Liver (tissue), 9 donors: ENCODE data around the gene ATP7B. TPM values are rescaled to one million over a fixed set of nuclear protein-coding genes. Genes with fewer than 3 reads are reported as not detected.

ENCODE experiments used
- DNase-seq: peaks from one replicate; pipeline ENCODE4 v3.0.0-alpha.2; 2017; ENCODE audit warnings: low spot score
- H3K27ac ChIP-seq, 2 donors: one replicate each; pipeline ENCODE4 v1.7.0; 2013; ENCODE audit warnings: inconsistent platforms in 2 of 2, low read length in 2 of 2, control low read depth in 1 of 2, low read depth in 1 of 2, mild to moderate bottlenecking in 1 of 2
- H3K27me3 ChIP-seq, 4 donors: one replicate each; pipeline versions ENCODE4 v1.6.1 to v1.7.0; 2013; ENCODE audit warnings: low read length in 3 of 4, inconsistent platforms in 1 of 4, mild to moderate bottlenecking in 1 of 4, moderate library complexity in 1 of 4; ENCODE audit not compliant: control insufficient read depth in 4 of 4, insufficient read depth in 4 of 4
- H3K36me3 ChIP-seq, 4 donors: one replicate each; pipeline versions ENCODE4 v1.6.1 to v1.7.0; 2013; ENCODE audit warnings: low read length in 3 of 4, mild to moderate bottlenecking in 3 of 4, low read depth in 1 of 4, moderate library complexity in 1 of 4; ENCODE audit not compliant: control insufficient read depth in 4 of 4, insufficient read depth in 3 of 4
- H3K4me1 ChIP-seq, 4 donors: one replicate each; pipeline versions ENCODE4 v1.6.1 to v1.7.0; 2013; ENCODE audit warnings: low read length in 3 of 4, mild to moderate bottlenecking in 3 of 4, moderate library complexity in 1 of 4; ENCODE audit not compliant: control insufficient read depth in 4 of 4, insufficient read depth in 4 of 4
- H3K4me3 ChIP-seq, 3 donors: one replicate each; pipeline versions ENCODE4 v1.6.1 to v1.7.0; 2013; ENCODE audit warnings: low read length in 3 of 3, control low read depth in 1 of 3, low read depth in 1 of 3, mild to moderate bottlenecking in 1 of 3
- H3K9ac ChIP-seq, 2 donors: one replicate each; pipeline ENCODE4 v1.7.0; 2013; ENCODE audit warnings: low read length in 2 of 2, mild to moderate bottlenecking in 2 of 2, moderate library complexity in 2 of 2, control low read depth in 1 of 2, low read depth in 1 of 2
- H3K9me3 ChIP-seq, 4 donors: one replicate each; pipeline versions ENCODE4 v1.6.1 to v1.7.0; 2013; ENCODE audit warnings: low read length in 3 of 4; ENCODE audit not compliant: control insufficient read depth in 4 of 4
- ATF3 ChIP-seq: IDR thresholded peaks from 2 replicates; pipeline ENCODE4 v1.6.1; 2016; ENCODE audit warnings: antibody characterized with exemption
- CTCF ChIP-seq: fragments of 150-350 bp; IDR thresholded peaks from 2 replicates; pipeline ENCODE4 v1.5.1; 2017; ENCODE audit warnings: improper control_type of control experiment, low read depth, low read length; ENCODE audit not compliant: missing input control
- EGR1 ChIP-seq, 2 donors: IDR thresholded peaks; 2 replicates each; pipeline ENCODE4 v1.6.1; 2016 to 2018; ENCODE audit warnings: antibody characterized with exemption in 2 of 2, low read depth in 2 of 2
- FOXA1 ChIP-seq: IDR thresholded peaks from 2 replicates; pipeline ENCODE4 v1.6.1; 2016; ENCODE audit warnings: antibody characterized with exemption
- FOXA2 ChIP-seq: IDR thresholded peaks from 2 replicates; pipeline ENCODE4 v1.6.1; 2016; ENCODE audit warnings: antibody characterized with exemption
- GABPA ChIP-seq, 2 donors: IDR thresholded peaks in 1 of 2; conservative IDR thresholded peaks in 1 of 2; 2 replicates each; pipeline ENCODE4 v1.6.1; 2016; ENCODE audit warnings: antibody characterized with exemption in 2 of 2, mild to moderate bottlenecking in 1 of 2, moderate library complexity in 1 of 2
- HNF4A ChIP-seq, 2 donors: conservative IDR thresholded peaks; 2 replicates each; pipeline ENCODE4 v1.6.1; 2016; ENCODE audit warnings: antibody characterized with exemption in 2 of 2, mild to moderate bottlenecking in 2 of 2
- JUND ChIP-seq, 2 donors: IDR thresholded peaks; 2 replicates each; pipeline ENCODE4 v1.6.1; 2016; ENCODE audit warnings: antibody characterized with exemption in 2 of 2
- MAX ChIP-seq: IDR thresholded peaks from 2 replicates; pipeline ENCODE4 v1.6.1; 2016; ENCODE audit warnings: antibody characterized with exemption
- NR2F2 ChIP-seq: IDR thresholded peaks from 2 replicates; pipeline ENCODE4 v1.6.1; 2016; ENCODE audit warnings: antibody characterized with exemption
- RAD21 ChIP-seq, 2 donors: IDR thresholded peaks; 2 replicates each; pipeline ENCODE4 v1.6.1; 2016; ENCODE audit warnings: antibody characterized with exemption in 2 of 2, mild to moderate bottlenecking in 2 of 2
- RXRA ChIP-seq, 2 donors: IDR thresholded peaks; 2 replicates each; pipeline ENCODE4 v1.6.1; 2017 to 2018; ENCODE audit warnings: antibody characterized with exemption in 2 of 2, mild to moderate bottlenecking in 1 of 2
- SP1 ChIP-seq: IDR thresholded peaks from 2 replicates; pipeline ENCODE4 v1.6.1; 2018; ENCODE audit warnings: antibody characterized with exemption, mild to moderate bottlenecking
- TAF1 ChIP-seq: conservative IDR thresholded peaks from 2 replicates; pipeline ENCODE4 v1.6.1; 2016; ENCODE audit warnings: antibody characterized with exemption, mild to moderate bottlenecking
- YY1 ChIP-seq: IDR thresholded peaks from 2 replicates; pipeline ENCODE4 v1.6.1; 2016; ENCODE audit warnings: antibody characterized with exemption, mild to moderate bottlenecking
- WGBS: extraction: QIAGEN DNeasy Blood & Tissue Kit; methylation state at CpG from one replicate; pipeline ENCODE4 v1.1.7; 2013; 5-methylcytosine and 5-hydroxymethylcytosine counted together
- polyA plus RNA-seq, 2 donors: library from polyadenylated mRNA; stranded (reverse) in 1 of 2; unstranded in 1 of 2; fragments of 200-250 nt in 1 of 2; fragments of >200 nt in 1 of 2; fragmentation: Nextera tagmentation in 1 of 2; extraction: Ambion mirVana in 1 of 2; gene quantifications; one replicate each; pipeline versions ENCODE4 v1.2.1 to v1.2.3, GENCODE V29; 2013 to 2015
- total RNA-seq, 2 donors: library from RNA; depleted of rRNA; stranded (reverse); fragments of >200 nt; gene quantifications; one replicate each; pipeline ENCODE4 v1.2.3, GENCODE V29; 2014
- TF ChIP-seq, protein P1 (sequence below): IDR thresholded peaks from 2 replicates; pipeline ENCODE4 v1.6.1; 2016; ENCODE audit warnings: antibody characterized with exemption
- TF ChIP-seq, protein P2 (sequence below): IDR thresholded peaks from 2 replicates; pipeline ENCODE4 v1.6.1; 2016; ENCODE audit warnings: antibody characterized with exemption, mild to moderate bottlenecking
- donor health status: healthy.
- donor health status: healthy.
- donor health status: healthy.
- donor health status: healthy.
- donor health status: healthy.

Gene ATP7B
- total and polyA plus RNA-seq, 4 donors: 8.0 to 37.7 (median 22.1) TPM

GRCh38 chr13:51902776-51903175 lies 108.5 kb downstream of the ATP7B start:
- Histone ChIP-seq H3K4me3 (no peak overlapping the region), H3K27me3 (no peaks in the 10 kb centered on the region), H3K36me3 (peaks cover 0 to 2% (median 0%) of the 10 kb centered on the region in 4 donors), H3K9ac (no peak overlapping the region), H3K4me1 (peaks cover 3 to 15% (median 10%) of the 10 kb centered on the region in 4 donors), H3K27ac (no peak overlapping the region), H3K9me3 (no peaks in the 10 kb centered on the region)
- no peak for TF ChIP-seq JUND (IDR thresholded peaks at IDR 0.05)
- no peak for TF ChIP-seq RXRA (IDR thresholded peaks at IDR 0.05)
- TF ChIP-seq TAF1: no peak
- TF ChIP-seq, protein P1, sequence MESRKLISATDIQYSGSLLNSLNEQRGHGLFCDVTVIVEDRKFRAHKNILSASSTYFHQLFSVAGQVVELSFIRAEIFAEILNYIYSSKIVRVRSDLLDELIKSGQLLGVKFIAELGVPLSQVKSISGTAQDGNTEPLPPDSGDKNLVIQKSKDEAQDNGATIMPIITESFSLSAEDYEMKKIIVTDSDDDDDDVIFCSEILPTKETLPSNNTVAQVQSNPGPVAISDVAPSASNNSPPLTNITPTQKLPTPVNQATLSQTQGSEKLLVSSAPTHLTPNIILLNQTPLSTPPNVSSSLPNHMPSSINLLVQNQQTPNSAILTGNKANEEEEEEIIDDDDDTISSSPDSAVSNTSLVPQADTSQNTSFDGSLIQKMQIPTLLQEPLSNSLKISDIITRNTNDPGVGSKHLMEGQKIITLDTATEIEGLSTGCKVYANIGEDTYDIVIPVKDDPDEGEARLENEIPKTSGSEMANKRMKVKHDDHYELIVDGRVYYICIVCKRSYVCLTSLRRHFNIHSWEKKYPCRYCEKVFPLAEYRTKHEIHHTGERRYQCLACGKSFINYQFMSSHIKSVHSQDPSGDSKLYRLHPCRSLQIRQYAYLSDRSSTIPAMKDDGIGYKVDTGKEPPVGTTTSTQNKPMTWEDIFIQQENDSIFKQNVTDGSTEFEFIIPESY: no peak
- TF ChIP-seq SP1: no peak
- no peak for TF ChIP-seq YY1
- no peak for TF ChIP-seq EGR1 (IDR thresholded peaks at IDR 0.05; ENCODE audit: low read depth in 2 of 2)
- TF ChIP-seq NR2F2: no peak
- no peak for TF ChIP-seq FOXA2
- TF ChIP-seq ATF3: no peak
- TF ChIP-seq, protein P2, sequence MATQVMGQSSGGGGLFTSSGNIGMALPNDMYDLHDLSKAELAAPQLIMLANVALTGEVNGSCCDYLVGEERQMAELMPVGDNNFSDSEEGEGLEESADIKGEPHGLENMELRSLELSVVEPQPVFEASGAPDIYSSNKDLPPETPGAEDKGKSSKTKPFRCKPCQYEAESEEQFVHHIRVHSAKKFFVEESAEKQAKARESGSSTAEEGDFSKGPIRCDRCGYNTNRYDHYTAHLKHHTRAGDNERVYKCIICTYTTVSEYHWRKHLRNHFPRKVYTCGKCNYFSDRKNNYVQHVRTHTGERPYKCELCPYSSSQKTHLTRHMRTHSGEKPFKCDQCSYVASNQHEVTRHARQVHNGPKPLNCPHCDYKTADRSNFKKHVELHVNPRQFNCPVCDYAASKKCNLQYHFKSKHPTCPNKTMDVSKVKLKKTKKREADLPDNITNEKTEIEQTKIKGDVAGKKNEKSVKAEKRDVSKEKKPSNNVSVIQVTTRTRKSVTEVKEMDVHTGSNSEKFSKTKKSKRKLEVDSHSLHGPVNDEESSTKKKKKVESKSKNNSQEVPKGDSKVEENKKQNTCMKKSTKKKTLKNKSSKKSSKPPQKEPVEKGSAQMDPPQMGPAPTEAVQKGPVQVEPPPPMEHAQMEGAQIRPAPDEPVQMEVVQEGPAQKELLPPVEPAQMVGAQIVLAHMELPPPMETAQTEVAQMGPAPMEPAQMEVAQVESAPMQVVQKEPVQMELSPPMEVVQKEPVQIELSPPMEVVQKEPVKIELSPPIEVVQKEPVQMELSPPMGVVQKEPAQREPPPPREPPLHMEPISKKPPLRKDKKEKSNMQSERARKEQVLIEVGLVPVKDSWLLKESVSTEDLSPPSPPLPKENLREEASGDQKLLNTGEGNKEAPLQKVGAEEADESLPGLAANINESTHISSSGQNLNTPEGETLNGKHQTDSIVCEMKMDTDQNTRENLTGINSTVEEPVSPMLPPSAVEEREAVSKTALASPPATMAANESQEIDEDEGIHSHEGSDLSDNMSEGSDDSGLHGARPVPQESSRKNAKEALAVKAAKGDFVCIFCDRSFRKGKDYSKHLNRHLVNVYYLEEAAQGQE: no peak
- no peak for TF ChIP-seq FOXA1
- no peak for TF ChIP-seq MAX
- TF ChIP-seq RAD21 (IDR thresholded peaks at IDR 0.05): no peak
- no peak for TF ChIP-seq HNF4A (conservative IDR thresholded peaks at IDR 0.05)
- no peak for TF ChIP-seq GABPA (IDR thresholded peaks at IDR 0.05 in 1 of 2, conservative IDR thresholded peaks at IDR 0.05 in 1 of 2)
- TF ChIP-seq CTCF: no peak
- DNase-seq: no peak
- WGBS: 90% methylated on average over 4 of the region's 4 CpGs
